Stimulated activated CD8-positive, alpha-beta memory T cell treated with anti-CD3 and anti-CD28 coated beads, Interleukin-2, amount 100 ng/mL, for 48 hours (primary cell): ENCODE results near the gene LILRA6.
"Not testable (repeated sequence)": the region's sequence is repeated elsewhere in the genome, so short reads cannot be mapped to it uniquely, and the experiment has no call there.

Experiments used
- DNase-seq, 2 donors: peaks; one replicate each; pipeline ENCODE4 v3.0.0-alpha.2; 2020; ENCODE audit warnings: low read depth in 2 of 2

The LILRA6 gene

GRCh38 chr19:54207983-54208783 lies 34.4 kb downstream of the LILRA6 start:
- DNase-seq = peak in 1 of 2 donors; percentile 40

GRCh38 chr19:54207676-54207982 lies 35.0 kb downstream of the LILRA6 start:
- no peak for DNase-seq

- not testable (repeated sequence) for DNase-seq
Measured at GRCh38 chr19:54207193-54207592, 35.4 kb downstream of the LILRA6 start.

GRCh38 chr19:54206831-54207177 lies 35.8 kb downstream of the LILRA6 start:
- DNase-seq = no peak

GRCh38 chr19:54206030-54206830 lies 36.4 kb downstream of the LILRA6 start:
- no peak for DNase-seq

GRCh38 chr19:54204767-54205468 lies 37.7 kb downstream of the LILRA6 start:
- no peak for DNase-seq

GRCh38 chr19:54203151-54203611 lies 39.4 kb downstream of the LILRA6 start:
- no peak for DNase-seq

- no peak for DNase-seq
Measured at GRCh38 chr19:54201980-54202379, 40.6 kb downstream of the LILRA6 start.

GRCh38 chr19:54201172-54201701 lies 41.4 kb downstream of the LILRA6 start:
- no peak for DNase-seq

GRCh38 chr19:54199401-54199800 lies 43.2 kb downstream of the LILRA6 start:
- DNase-seq = no peak

GRCh38 chr19:54197121-54197520 lies 45.5 kb downstream of the LILRA6 start:
- DNase-seq = no peak

GRCh38 chr19:54196536-54196935 lies 46.1 kb downstream of the LILRA6 start:
- DNase-seq = no peak

- not testable (repeated sequence) for DNase-seq
Measured at GRCh38 chr19:54194463-54194862, 48.1 kb downstream of the LILRA6 start.

GRCh38 chr19:54193011-54193410 lies 49.6 kb downstream of the LILRA6 start:
- DNase-seq = no peak

- DNase-seq = no peak
Measured at GRCh38 chr19:54191811-54192453, 50.7 kb downstream of the LILRA6 start.

GRCh38 chr19:54191011-54191810 lies 51.4 kb downstream of the LILRA6 start, which contains the start of gene TSEN34:
TSS of gene TSEN34 (plus strand) at chr19:54191308. CDS start at chr19:54191365, 57 bp downstream.
- DNase-seq = peak; percentile 77 to 86

GRCh38 chr19:54190503-54191010 lies 52.0 kb downstream of the LILRA6 start:
- peak; percentile 100 for DNase-seq

- DNase-seq = peak; percentile 99 to 100
Measured at GRCh38 chr19:54189735-54190502, 52.7 kb downstream of the LILRA6 start.

GRCh38 chr19:54189145-54189734 lies 53.4 kb downstream of the LILRA6 start, which contains the start of gene MBOAT7:
TSS of gene MBOAT7 (minus strand) at chr19:54189580. CDS start at chr19:54188508, 1,072 bp downstream.
- no peak for DNase-seq
